HEK293 (cell line): ENCODE data around the gene RTKN2.

ENCODE experiments used
- CTCF ChIA-PET: fragments of 350-600 bp; formaldehyde crosslinking; extraction: SDS; loops from one replicate; lab custom pipeline; 2021; ENCODE audit warnings: antibody characterized with exemption; lab: Yijun Ruan, JAX
- POLR2A ChIA-PET: fragments of 300-600 bp; formaldehyde crosslinking; extraction: SDS; loops from one replicate; lab custom pipeline; 2020; ENCODE audit warnings: antibody characterized with exemption, inconsistent platforms; lab: Yijun Ruan, JAX
- H3K27ac ChIP-seq: fragments of 200-500 bp; sonication (Bioruptor generic); 2 replicates; pipeline ENCODE4 v1.5.1; 2014; ENCODE audit warnings: low read depth, low read length, control low read depth, inconsistent platforms; ENCODE audit errors: extremely low read depth
- H3K36me3 ChIP-seq, 2 experiments: fragments of 200-500 bp in 1 of 2; sonication (Bioruptor generic) in 1 of 2; 1 replicate in 1 of 2; 2 replicates in 1 of 2; pipeline ENCODE4 v1.5.1; 2014 to 2017; ENCODE audit warnings: inconsistent platforms in 2 of 2, low read length in 2 of 2; ENCODE audit not compliant: control insufficient read depth in 2 of 2, insufficient read depth in 1 of 2
- H3K4me1 ChIP-seq: fragments of 200-500 bp; sonication (Bioruptor generic); 2 replicates; pipeline ENCODE4 v1.5.1; 2014; ENCODE audit warnings: mild to moderate bottlenecking, low read length, inconsistent platforms; ENCODE audit not compliant: control insufficient read depth, insufficient read depth
- H3K4me3 ChIP-seq: 2 replicates; pipeline ENCODE4 v1.5.1; 2011; ENCODE audit warnings: low read depth, mild to moderate bottlenecking, control low read depth, low read length, moderate library complexity
- H3K9me3 ChIP-seq: fragments of 200-500 bp; sonication (Bioruptor generic); 2 replicates; pipeline ENCODE4 v1.5.1; 2014; ENCODE audit warnings: low read depth, low read length, inconsistent platforms; ENCODE audit not compliant: control insufficient read depth, insufficient read depth
- GLIS1 ChIP-seq: fragments of 450-650 bp; formaldehyde crosslinking; IDR thresholded peaks from 2 replicates; pipeline ENCODE4 v1.5.1; 2016; ENCODE audit warnings: missing biosample characterization, missing genetic modification characterization
- KLF10 ChIP-seq: fragments of 450-650 bp; IDR thresholded peaks from 2 replicates; pipeline ENCODE4 v1.5.1; 2018; ENCODE audit warnings: missing biosample characterization, mild to moderate bottlenecking, missing genetic modification characterization
- KLF9 ChIP-seq: fragments of 450-650 bp; formaldehyde crosslinking; IDR thresholded peaks from 2 replicates; pipeline ENCODE4 v1.5.1; 2016; ENCODE audit warnings: missing biosample characterization, missing genetic modification characterization, low read depth
- MZF1 ChIP-seq: fragments of 450-650 bp; formaldehyde crosslinking; IDR thresholded peaks from 2 replicates; pipeline ENCODE4 v1.5.1; 2017; ENCODE audit warnings: missing biosample characterization, missing genetic modification characterization, borderline replicate concordance
- SCRT2 ChIP-seq: fragments of 450-650 bp; formaldehyde crosslinking; IDR thresholded peaks from 2 replicates; pipeline ENCODE4 v1.5.1; 2016; ENCODE audit warnings: missing biosample characterization, missing genetic modification characterization
- ZBTB26 ChIP-seq: fragments of 450-650 bp; formaldehyde crosslinking; optimal IDR thresholded peaks from 2 replicates; pipeline ENCODE3; 2016; ENCODE audit warnings: missing biosample characterization, mild to moderate bottlenecking, missing genetic modification characterization
- ZBTB44 ChIP-seq: fragments of 450-650 bp; IDR thresholded peaks from 2 replicates; pipeline ENCODE4 v1.5.1; 2018; ENCODE audit warnings: missing biosample characterization, mild to moderate bottlenecking, missing genetic modification characterization
- ZBTB8A ChIP-seq: fragments of 450-650 bp; formaldehyde crosslinking; IDR thresholded peaks from 2 replicates; pipeline ENCODE4 v1.5.1; 2016; ENCODE audit warnings: missing biosample characterization, missing genetic modification characterization
- ZEB2 ChIP-seq: fragments of 450-650 bp; formaldehyde crosslinking; IDR thresholded peaks from 2 replicates; pipeline ENCODE4 v1.5.1; 2016; ENCODE audit warnings: missing biosample characterization, missing genetic modification characterization
- ZFP37 ChIP-seq: fragments of 450-650 bp; formaldehyde crosslinking; IDR thresholded peaks from 2 replicates; pipeline ENCODE4 v1.5.1; 2016; ENCODE audit warnings: missing biosample characterization, missing genetic modification characterization
- ZNF112 ChIP-seq: fragments of 450-650 bp; formaldehyde crosslinking; IDR thresholded peaks from 2 replicates; pipeline ENCODE4 v1.5.0; 2017; ENCODE audit warnings: missing biosample characterization, missing genetic modification characterization
- ZNF114 ChIP-seq: fragments of 450-650 bp; formaldehyde crosslinking; IDR thresholded peaks from 2 replicates; pipeline ENCODE4 v1.5.0; 2017; ENCODE audit warnings: missing biosample characterization, missing genetic modification characterization
- ZNF146 ChIP-seq: fragments of 450-650 bp; formaldehyde crosslinking; IDR thresholded peaks from 2 replicates; pipeline ENCODE4 v1.5.1; 2016; ENCODE audit warnings: missing biosample characterization, missing genetic modification characterization
- ZNF169 ChIP-seq: fragments of 450-650 bp; formaldehyde crosslinking; IDR thresholded peaks from 2 replicates; pipeline ENCODE4 v1.5.1; 2016; ENCODE audit warnings: missing biosample characterization, missing genetic modification characterization
- ZNF184 ChIP-seq: fragments of 450-650 bp; IDR thresholded peaks from 2 replicates; pipeline ENCODE4 v1.5.1; 2018; ENCODE audit warnings: missing biosample characterization, mild to moderate bottlenecking, missing genetic modification characterization
- ZNF2 ChIP-seq: fragments of 450-650 bp; formaldehyde crosslinking; IDR thresholded peaks from 2 replicates; pipeline ENCODE4 v1.5.1; 2016; ENCODE audit warnings: missing biosample characterization, missing genetic modification characterization
- ZNF223 ChIP-seq: fragments of 450-650 bp; formaldehyde crosslinking; IDR thresholded peaks from 2 replicates; pipeline ENCODE4 v1.5.1; 2016; ENCODE audit warnings: missing biosample characterization, missing genetic modification characterization
- ZNF302 ChIP-seq: fragments of 450-650 bp; formaldehyde crosslinking; IDR thresholded peaks from 2 replicates; pipeline ENCODE4 v1.5.1; 2016; ENCODE audit warnings: missing biosample characterization, missing genetic modification characterization, low read depth
- ZNF311 ChIP-seq: fragments of 450-650 bp; formaldehyde crosslinking; IDR thresholded peaks from 2 replicates; pipeline ENCODE4 v1.5.1; 2017; ENCODE audit warnings: missing biosample characterization, missing genetic modification characterization, borderline replicate concordance
- ZNF433 ChIP-seq: fragments of 450-650 bp; formaldehyde crosslinking; IDR thresholded peaks from 2 replicates; pipeline ENCODE4 v1.5.1; 2016; ENCODE audit warnings: missing biosample characterization, missing genetic modification characterization, low read depth
- ZNF529 ChIP-seq: fragments of 450-650 bp; formaldehyde crosslinking; IDR thresholded peaks from 2 replicates; pipeline ENCODE4 v1.5.1; 2017; ENCODE audit warnings: missing genetic modification characterization, missing biosample characterization; ENCODE audit not compliant: insufficient replicate concordance
- ZNF530 ChIP-seq: fragments of 450-650 bp; formaldehyde crosslinking; IDR thresholded peaks from 2 replicates; pipeline ENCODE4 v1.5.1; 2016; ENCODE audit warnings: low read depth, missing biosample characterization, missing genetic modification characterization
- ZNF549 ChIP-seq: fragments of 450-650 bp; IDR thresholded peaks from 2 replicates; pipeline ENCODE4 v1.5.1; 2018; ENCODE audit warnings: missing biosample characterization, missing genetic modification characterization, mild to moderate bottlenecking, inconsistent platforms, moderate library complexity
- ZNF561 ChIP-seq: fragments of 450-650 bp; IDR thresholded peaks from 2 replicates; pipeline ENCODE4 v1.5.1; 2018; ENCODE audit warnings: missing biosample characterization, missing genetic modification characterization, borderline replicate concordance
- ZNF571 ChIP-seq: fragments of 450-650 bp; formaldehyde crosslinking; IDR thresholded peaks from 2 replicates; pipeline ENCODE4 v1.5.0; 2017; ENCODE audit warnings: missing biosample characterization, missing genetic modification characterization
- ZNF585B ChIP-seq: fragments of 450-650 bp; formaldehyde crosslinking; IDR thresholded peaks from 2 replicates; pipeline ENCODE4 v1.5.1; 2016; ENCODE audit warnings: missing biosample characterization, missing genetic modification characterization
- ZNF623 ChIP-seq: fragments of 450-650 bp; formaldehyde crosslinking; IDR thresholded peaks from 2 replicates; pipeline ENCODE4 v1.5.1; 2016; ENCODE audit warnings: missing biosample characterization, missing genetic modification characterization
- ZNF645 ChIP-seq: fragments of 450-650 bp; formaldehyde crosslinking; IDR thresholded peaks from 2 replicates; pipeline ENCODE4; 2016; ENCODE audit warnings: missing biosample characterization, missing genetic modification characterization
- ZNF658 ChIP-seq: fragments of 450-650 bp; formaldehyde crosslinking; IDR thresholded peaks from 2 replicates; pipeline ENCODE4; 2016; ENCODE audit warnings: missing biosample characterization, missing genetic modification characterization
- ZNF830 ChIP-seq: fragments of 450-650 bp; IDR thresholded peaks from 2 replicates; pipeline ENCODE4 v1.5.0; 2018; ENCODE audit warnings: missing biosample characterization, missing genetic modification characterization, low read depth, mild to moderate bottlenecking, moderate library complexity
- ZSCAN5A ChIP-seq: fragments of 450-650 bp; formaldehyde crosslinking; IDR thresholded peaks from 2 replicates; pipeline ENCODE4 v1.5.1; 2016; ENCODE audit warnings: missing biosample characterization, missing genetic modification characterization

The RTKN2 gene

GRCh38 chr10:62308101-62308500 is 39.5 kb upstream of the RTKN2 start:
- ChIA-PET CTCF (no interaction called here), POLR2A (no interaction called here)
- Histone ChIP-seq H3K9me3 (no peaks in the 10 kb centered on the region), H3K27ac (no peak overlapping the region), H3K36me3 (no peaks in the 10 kb centered on the region), H3K4me3 (no peak overlapping the region), H3K4me1 (no peaks in the 10 kb centered on the region)
- TF ChIP-seq ZNF549 (tag by site-specific recombination): no peak
- TF ChIP-seq ZBTB8A: no peak
- no peak for TF ChIP-seq ZNF311 (tag by site-specific recombination)
- TF ChIP-seq ZNF830 (tag by site-specific recombination): no peak
- TF ChIP-seq ZNF561: no peak
- no peak for TF ChIP-seq MZF1 (tag by site-specific recombination)
- no peak for TF ChIP-seq ZNF302 (tag by site-specific recombination)
- no peak for TF ChIP-seq ZBTB44 (tag by site-specific recombination)
- no peak for TF ChIP-seq GLIS1 (tag by site-specific recombination)
- TF ChIP-seq ZBTB26 (tag by site-specific recombination): no peak
- no peak for TF ChIP-seq ZNF585B (tag by site-specific recombination)
- no peak for TF ChIP-seq ZNF223 (tag by site-specific recombination)
- no peak for TF ChIP-seq ZNF169 (tag by site-specific recombination)
- TF ChIP-seq ZNF146 (tag by site-specific recombination): no peak
- no peak for TF ChIP-seq ZNF112
- no peak for TF ChIP-seq ZNF433 (tag by site-specific recombination)
- TF ChIP-seq ZNF571 (tag by site-specific recombination): no peak
- TF ChIP-seq, all 188 proteins: peak for 0

- ChIA-PET POLR2A (no interaction called here), CTCF (no interaction called here)
- H3K9me3 ChIP-seq: no peaks in the 10 kb centered on the region
- H3K27ac ChIP-seq: no peak overlapping the region
- TF ChIP-seq SCRT2 (tag by site-specific recombination): no peak
- H3K4me1 ChIP-seq: no peaks in the 10 kb centered on the region
- H3K36me3 ChIP-seq: no peaks in the 10 kb centered on the region
- H3K4me3 ChIP-seq: no peak overlapping the region
Observed at GRCh38 chr10:62307635-62308034, 39.0 kb upstream of the RTKN2 start.

GRCh38 chr10:62306663-62307062 is 38.0 kb upstream of the RTKN2 start:
- no peaks in the 10 kb centered on the region for H3K9me3 ChIP-seq
- ChIA-PET POLR2A (no interaction called here), CTCF (no interaction called here)
- H3K4me1 ChIP-seq: no peaks in the 10 kb centered on the region
- H3K36me3 ChIP-seq: no peaks in the 10 kb centered on the region
- no peak overlapping the region for H3K27ac ChIP-seq
- H3K4me3 ChIP-seq: no peak overlapping the region
- TF ChIP-seq GLIS1 (tag by site-specific recombination): no peak
- no peak for TF ChIP-seq ZNF529 (tag by site-specific recombination)
- no peak for TF ChIP-seq ZSCAN5A (tag by site-specific recombination)
- TF ChIP-seq ZNF184 (tag by site-specific recombination): no peak
- no peak for TF ChIP-seq ZNF830 (tag by site-specific recombination)
- TF ChIP-seq ZNF645 (tag by site-specific recombination): no peak
- no peak for TF ChIP-seq KLF9 (tag by site-specific recombination)
- TF ChIP-seq ZNF2: no peak
- no peak for TF ChIP-seq ZFP37 (tag by site-specific recombination)
- no peak for TF ChIP-seq ZNF658 (tag by site-specific recombination)
- no peak for TF ChIP-seq ZNF114 (tag by site-specific recombination)
- no peak for TF ChIP-seq KLF10 (tag by site-specific recombination)
- no peak for TF ChIP-seq ZNF623 (tag by site-specific recombination)
- TF ChIP-seq ZEB2 (tag by site-specific recombination): no peak
- no peak for TF ChIP-seq ZNF530
